HCT116 (cell line): Measurements from ENCODE around the gene PNN. TPM values are rescaled to one million over a fixed set of nuclear protein-coding genes. Genes with fewer than 3 reads are reported as not detected.

ENCODE experiments used
- ATAC-seq: fragments of 200-7000 bp; cut with Tn5 transposase; 2 replicates; pipeline ENCODE4 v1.9.1; 2020; ENCODE audit warnings: mild to moderate bottlenecking, moderate library complexity
- BruUV-seq: library from RNA; stranded (reverse); fragments of 400-500 nt; replicated peaks from 2 replicates; lab custom pipeline; 2021; lab: Mats Ljungman, UMichigan
- CTCF ChIA-PET: fragments of 300-600 bp; sonication (Branson Sonifier 250); formaldehyde crosslinking; loops from one replicate; lab custom pipeline; 2021; ENCODE audit warnings: antibody characterized with exemption; lab: Charles Lee
- POLR2A ChIA-PET: fragments of 300-600, 350-600 bp; sonication (Branson Sonifier 250); formaldehyde crosslinking; loops from one replicate; lab custom pipeline; 2021; ENCODE audit warnings: antibody characterized with exemption; lab: Charles Lee
- RAD21 ChIA-PET, 2 experiments: fragments of 300-600 bp; sonication (Branson Sonifier 250); formaldehyde crosslinking; loops; one replicate each; lab custom pipeline; 2023; ENCODE audit warnings: low total read pairs in 2 of 2; ENCODE audit not compliant: uncharacterized antibody in 2 of 2, unreplicated experiment in 2 of 2, low non-redundant PET in 1 of 2; lab: Charles Lee
- DNase-seq: peaks from one replicate; pipeline ENCODE4 v3.0.0-alpha.2; 2010; ENCODE audit warnings: low read depth, low spot score
- H2AFZ ChIP-seq: fragments of 200-600 bp; shearing (Covaris generic), sonication (generic); 2 replicates; pipeline ENCODE4 v1.6.1; 2017; ENCODE audit warnings: low read depth, mixed run types, mixed read lengths, antibody characterized with exemption, low read length; ENCODE audit not compliant: poor library complexity, severe bottlenecking
- H3K27ac ChIP-seq: 2 replicates; pipeline ENCODE4 v1.5.1; 2012; ENCODE audit warnings: low read depth, low read length
- H3K27me3 ChIP-seq: fragments of 200-600 bp; sonication (generic); 2 replicates; pipeline ENCODE4 v1.6.1; 2016; ENCODE audit warnings: mixed run types, low read length, mixed read lengths; ENCODE audit not compliant: insufficient read depth
- H3K36me3 ChIP-seq, 2 experiments: fragments of 200-500 bp in 1 of 2; fragments of 200-600 bp in 1 of 2; sonication (Bioruptor generic) in 1 of 2; sonication (generic) in 1 of 2; 2 replicates each; pipeline versions ENCODE4 v1.5.1 to v1.6.1; 2014 to 2016; ENCODE audit warnings: low read length in 2 of 2, inconsistent platforms in 1 of 2, mixed read lengths in 1 of 2, mixed run types in 1 of 2; ENCODE audit not compliant: insufficient read depth in 2 of 2, control insufficient read depth in 1 of 2
- H3K4me1 ChIP-seq, 2 experiments: fragments of 200-600 bp in 1 of 2; sonication (generic) in 1 of 2; 2 replicates each; pipeline versions ENCODE4 v1.5.1 to v1.6.1; 2012 to 2017; ENCODE audit warnings: low read length in 2 of 2, inconsistent platforms in 1 of 2, mild to moderate bottlenecking in 1 of 2, mixed read lengths in 1 of 2, mixed run types in 1 of 2, moderate library complexity in 1 of 2; ENCODE audit not compliant: insufficient read depth in 2 of 2, control insufficient read depth in 1 of 2
- H3K4me2 ChIP-seq: fragments of 200-600 bp; sonication (generic); 2 replicates; pipeline ENCODE4 v1.6.1; 2017; ENCODE audit warnings: mixed run types, low read length, mixed read lengths
- H3K4me3 ChIP-seq, 2 experiments: fragments of 200-600 bp in 1 of 2; sonication (generic) in 1 of 2; replicated peaks in 1 of 2; 2 replicates each; pipeline ENCODE4 v1.5.1; 2011 to 2016; ENCODE audit warnings: low read length in 2 of 2, control low read depth in 1 of 2, low read depth in 1 of 2, mild to moderate bottlenecking in 1 of 2, mixed read lengths in 1 of 2, mixed run types in 1 of 2
- H3K79me2 ChIP-seq: fragments of 200-600 bp; sonication (generic); 2 replicates; pipeline ENCODE4 v1.6.1; 2017; ENCODE audit warnings: mild to moderate bottlenecking, mixed run types, low read length, moderate library complexity, mixed read lengths; ENCODE audit not compliant: insufficient read depth
- H3K9ac ChIP-seq: fragments of 200-600 bp; sonication (generic); 2 replicates; pipeline ENCODE4 v1.6.1; 2016; ENCODE audit warnings: low read length, mixed read lengths
- H3K9me2 ChIP-seq: fragments of 200-600 bp; sonication (generic), shearing (Covaris generic); 2 replicates; pipeline ENCODE4 v1.6.1; 2017; ENCODE audit warnings: mixed run types, mild to moderate bottlenecking, moderate library complexity; ENCODE audit not compliant: insufficient read depth
- H3K9me3 ChIP-seq, 2 experiments: fragments of 200-500 bp in 1 of 2; fragments of 200-600 bp in 1 of 2; sonication (Bioruptor generic) in 1 of 2; sonication (generic) in 1 of 2; 2 replicates each; pipeline ENCODE4 v1.6.1; 2014 to 2017; ENCODE audit warnings: low read length in 2 of 2, mixed read lengths in 2 of 2, inconsistent platforms in 1 of 2, low read depth in 1 of 2, mild to moderate bottlenecking in 1 of 2, mixed run types in 1 of 2, moderate library complexity in 1 of 2; ENCODE audit not compliant: control insufficient read depth in 1 of 2, insufficient read depth in 1 of 2
- H4K20me1 ChIP-seq: fragments of 200-600 bp; sonication (generic), shearing (Covaris generic); 2 replicates; pipeline ENCODE4 v1.6.1; 2017; ENCODE audit warnings: mixed run types, mild to moderate bottlenecking, moderate library complexity; ENCODE audit not compliant: insufficient read depth
- POLR2AphosphoS5 ChIP-seq: IDR thresholded peaks from 2 replicates; pipeline ENCODE4 v1.6.1; 2011; ENCODE audit warnings: mild to moderate bottlenecking, low read depth, low read length, moderate library complexity
- intact Hi-C: fragments of 100-400 bp; cut with micrococcal nuclease; formaldehyde crosslinking; loops from 2 replicates; pipeline ENCODE4 v1.10.0; 2022
- total RNA-seq: library from RNA; stranded (reverse); gene quantifications from one replicate; pipeline ENCODE4 v1.2.1, GENCODE V29; 2021; ENCODE audit not compliant: unreplicated experiment
- TF ChIP-seq, protein P1 (sequence below): IDR thresholded peaks from 2 replicates; pipeline ENCODE4 v1.6.1; 2011; ENCODE audit warnings: mild to moderate bottlenecking, low read length, moderate library complexity; ENCODE audit not compliant: insufficient replicate concordance; ENCODE audit errors: extremely low read depth

PNN gene
- total RNA-seq, 1 experiment from 2014 or later, result 97.9 TPM

GRCh38 chr14:39184628-39185255, 9.7 kb downstream of the PNN start:
- BruUV-seq, result no TSS peak
- Histone ChIP-seq H3K9me2 (no peaks in the 10 kb centered on the region), H3K27ac (no peak overlapping the region), H3K4me3 (no peak overlapping the region), H3K9me3 (no peaks in the 10 kb centered on the region), H3K4me2 (no peak overlapping the region), H2AFZ (no peak overlapping the region), H3K36me3 (peaks cover 41 to 44% of the 10 kb centered on the region in 2 experiments), H3K27me3 (no peaks in the 10 kb centered on the region), H4K20me1 (peaks cover 20% of the 10 kb centered on the region; the same call in 1 of the 2 replicates), H3K4me1 (peaks cover 0 to 10% of the 10 kb centered on the region in 2 experiments; a peak in 3 of 4 replicates), H3K79me2 (peaks cover 25% of the 10 kb centered on the region), H3K9ac (no peak overlapping the region)
- intact Hi-C loops, result no loop called here
- RAD21 ChIA-PET, result no interaction called here
- no peak for DNase-seq
- peak; percentile 27 for ATAC-seq
- TF ChIP-seq, protein P1, sequence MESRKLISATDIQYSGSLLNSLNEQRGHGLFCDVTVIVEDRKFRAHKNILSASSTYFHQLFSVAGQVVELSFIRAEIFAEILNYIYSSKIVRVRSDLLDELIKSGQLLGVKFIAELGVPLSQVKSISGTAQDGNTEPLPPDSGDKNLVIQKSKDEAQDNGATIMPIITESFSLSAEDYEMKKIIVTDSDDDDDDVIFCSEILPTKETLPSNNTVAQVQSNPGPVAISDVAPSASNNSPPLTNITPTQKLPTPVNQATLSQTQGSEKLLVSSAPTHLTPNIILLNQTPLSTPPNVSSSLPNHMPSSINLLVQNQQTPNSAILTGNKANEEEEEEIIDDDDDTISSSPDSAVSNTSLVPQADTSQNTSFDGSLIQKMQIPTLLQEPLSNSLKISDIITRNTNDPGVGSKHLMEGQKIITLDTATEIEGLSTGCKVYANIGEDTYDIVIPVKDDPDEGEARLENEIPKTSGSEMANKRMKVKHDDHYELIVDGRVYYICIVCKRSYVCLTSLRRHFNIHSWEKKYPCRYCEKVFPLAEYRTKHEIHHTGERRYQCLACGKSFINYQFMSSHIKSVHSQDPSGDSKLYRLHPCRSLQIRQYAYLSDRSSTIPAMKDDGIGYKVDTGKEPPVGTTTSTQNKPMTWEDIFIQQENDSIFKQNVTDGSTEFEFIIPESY, result no peak
- TF ChIP-seq POLR2AphosphoS5, result 0 out of 2 replicates have a peak, but pooled peaks have one; percentile 48
- CTCF ChIA-PET, result no interaction called here
- POLR2A ChIA-PET, result interaction anchor here (0.9 to 2.2 kb wide), 5 partner anchors 9 to 19 kb away, joined by 3 to 6 read pairs (median 3); partner anchors contain the start of genes PNN and TRAPPC6B
